ENCODE data around the gene UBXN10. TPM values are rescaled to one million over a fixed set of nuclear protein-coding genes. Genes with fewer than 3 reads are reported as not detected.
A peak's percentile ranks its signal among the peaks of the same experiment; 100 is the strongest.

Gene UBXN10
- total and polyA plus RNA-seq, 2 of the 8 experiments (the other 6 are each of a cell fraction or from before 2014, with no cell fraction given) = 0.43 to 0.68 TPM

DNA sequence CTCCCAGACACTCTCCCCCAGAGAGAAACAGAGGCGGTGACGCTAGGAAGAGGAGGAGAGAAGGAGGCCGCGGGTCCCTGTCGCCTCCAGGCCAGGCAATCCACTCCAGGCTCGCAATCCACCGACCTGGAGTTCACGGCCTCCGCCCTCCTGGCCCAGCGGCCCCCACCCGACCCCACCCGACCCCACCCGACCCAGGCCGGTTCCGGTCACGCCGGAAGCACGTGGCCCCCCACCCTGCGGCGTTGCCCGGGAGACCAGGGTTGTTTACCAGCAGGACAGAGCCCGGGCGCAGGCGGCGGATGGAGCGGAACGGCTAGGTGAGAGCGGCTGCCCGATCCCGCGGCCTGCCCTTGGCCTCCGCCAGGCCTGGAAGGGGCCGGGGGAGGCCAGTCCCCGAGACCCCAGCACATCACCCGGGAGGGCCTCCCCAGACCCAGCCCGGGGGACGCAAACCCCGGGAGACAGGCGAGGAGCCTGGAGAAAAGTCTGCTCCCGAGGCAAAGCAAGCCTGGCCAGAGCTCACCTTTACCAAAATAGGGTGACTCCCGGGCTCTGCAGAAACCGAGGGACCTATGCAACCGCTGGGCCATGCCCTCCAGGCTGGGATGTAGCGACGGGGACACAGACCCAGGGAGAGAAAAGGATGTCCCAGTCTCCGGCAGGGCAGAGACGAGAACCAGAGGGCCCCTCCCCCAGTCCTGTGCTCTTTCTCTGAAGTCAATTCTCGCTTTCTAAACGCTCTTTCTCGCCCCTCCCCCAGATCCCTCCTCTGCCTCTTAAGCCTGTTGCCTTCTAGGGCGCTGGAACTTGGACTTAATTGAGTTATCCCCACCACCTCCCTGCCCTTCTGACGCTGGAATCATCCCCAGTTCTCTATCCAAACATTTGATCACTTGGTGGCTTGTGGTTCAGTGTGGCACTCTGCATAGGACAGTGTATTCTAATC is at the start of gene UBXN10, which contains the start of gene PLA2G2C (continued):
- no peak for TF ChIP-seq CHD7 (IDR thresholded peaks at IDR 0.05; ENCODE audit: insufficient replicate concordance, low read length)
- peak; percentile 34 for TF ChIP-seq ASH2L (IDR thresholded peaks at IDR 0.05; ENCODE audit: low read length)
- no peak for TF ChIP-seq KDM1A (IDR thresholded peaks at IDR 0.05; ENCODE audit: borderline replicate concordance, low read length)
- peak; percentile 39 for TF ChIP-seq EZH2 (IDR thresholded peaks at IDR 0.05; ENCODE audit: low read depth, low read length, severe bottlenecking)
- TF ChIP-seq KDM4A (IDR thresholded peaks at IDR 0.05; ENCODE audit: low read depth, low read length, severe bottlenecking) = peak; percentile 86
- TF ChIP-seq NRF1 (IDR thresholded peaks at IDR 0.05; ENCODE audit: low read depth, low read length) = no peak
- 0 out of 4 replicates have a peak, but pooled peaks of 1 of the 2 experiments have one; percentile 78 for TF ChIP-seq HDAC2 (IDR thresholded peaks at IDR 0.05; ENCODE audit: borderline replicate concordance in 1 of 2, low read depth in 2 of 2, low read length in 2 of 2)
- peak in 1 of 2 experiments; percentile 37; a peak in 1 of 3 replicates for TF ChIP-seq POLR2A (IDR thresholded peaks at IDR 0.05; ENCODE audit: control extremely low read depth in 1 of 2, low read depth in 2 of 2, low read length in 2 of 2)
